Right ventricle myocardium superior (tissue), 1 donor: Measurements from ENCODE around the gene PAIP2. TPM values are rescaled to one million over a fixed set of nuclear protein-coding genes. Genes with fewer than 3 reads are reported as not detected.

ENCODE experiments used
- ATAC-seq: fragments of 200-7000 bp; cut with Tn5 transposase; one replicate; pipeline ENCODE4 v1.9.1; 2020; ENCODE audit warnings: mild to moderate bottlenecking; ENCODE audit not compliant: poor library complexity
- DNase-seq: peaks from one replicate; pipeline ENCODE4 v3.0.0-alpha.2; 2020
- intact Hi-C: fragments of 100-400 bp; cut with DNase I; formaldehyde crosslinking; loops from one replicate; pipeline ENCODE4 v1.11.2; 2022
- total RNA-seq: library from RNA; stranded (reverse); fragmentation: NEBNext Ultra II Directional; extraction: Animal tissue kit (Norgen Biotek cat#: 25700); gene quantifications from one replicate; pipeline ENCODE4 v1.2.1, GENCODE V29; 2021
- donor health status: DM: no; HTN: yes; CAD: no; lungs with severe emphysema.

PAIP2 gene
- total RNA-seq, 1 donor from 2014 or later = 142 TPM

- intact Hi-C loops = loop anchor here (10.0 kb wide), 1 partner anchor 122 kb away; the partner anchor contains the start of gene MATR3
- no peak for ATAC-seq
These were observed 75.0 kb downstream of the PAIP2 start for GRCh38 chr5:139416651-139417050.

DNA sequence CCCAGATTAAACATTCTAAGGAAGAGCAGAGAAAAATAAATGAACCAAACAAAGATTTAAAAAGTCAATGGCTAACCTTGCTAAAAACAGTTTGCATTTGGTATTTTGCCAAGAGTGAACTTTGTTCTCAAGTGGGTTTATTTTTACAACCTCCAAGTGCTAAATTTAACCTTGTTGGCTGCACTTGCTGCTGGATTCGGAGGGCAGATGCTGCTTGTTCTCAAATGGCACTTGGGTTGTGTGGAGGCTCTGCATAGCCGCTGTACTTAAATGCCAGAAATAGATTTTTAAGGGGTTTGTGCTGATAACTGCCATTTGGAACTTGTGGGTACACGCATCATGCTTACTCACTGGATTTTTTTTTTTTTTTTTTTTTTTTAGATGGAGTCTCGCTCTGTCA is 75.6 kb downstream of the PAIP2 start:
- peak; percentile 51 for DNase-seq
- peak; percentile 68 for ATAC-seq
- intact Hi-C loops = loop anchor here (10.0 kb wide), 1 partner anchor 122 kb away; the partner anchor contains the start of gene MATR3

More at GRCh38 chr5:139416651-139417050, 75.0 kb downstream of the PAIP2 start:
- no peak for DNase-seq

GRCh38 chr5:139418793-139419192 is 77.1 kb downstream of the PAIP2 start:
- no peak for DNase-seq
- intact Hi-C loops = loop anchor here (10.0 kb wide), 1 partner anchor 124 kb away; the partner anchor contains the start of gene MATR3
- peak; percentile 63 for ATAC-seq

Other genes starting within 250 kb of the PAIP2 start
- 42.1 TPM for gene SIL1, start 143.5 kb upstream of the PAIP2 start, total RNA-seq
- 111 TPM for gene MATR3, start 48.1 kb upstream of the PAIP2 start, total RNA-seq
- gene SLC23A1, start 41.4 kb downstream of the PAIP2 start, total RNA-seq = not detected
- gene MZB1, start 48.1 kb downstream of the PAIP2 start, total RNA-seq = 0.70 TPM
- gene PROB1, start 53.2 kb downstream of the PAIP2 start, total RNA-seq = 50.3 TPM
- gene SPATA24, start 62.2 kb downstream of the PAIP2 start, total RNA-seq = 17.1 TPM
- gene DNAJC18, start 97.7 kb downstream of the PAIP2 start, total RNA-seq = 11.5 TPM
- 18.0 TPM for gene ECSCR, start 120.9 kb downstream of the PAIP2 start, total RNA-seq
- gene SMIM33, start 129.2 kb downstream of the PAIP2 start, total RNA-seq = not detected
- gene STING1, start 140.9 kb downstream of the PAIP2 start, total RNA-seq = 39.0 TPM
- gene UBE2D2, start 219.5 kb downstream of the PAIP2 start, total RNA-seq = 114 TPM